Measurements from ENCODE around the gene KRT14.
"Not testable (repeated sequence)": the region's sequence is repeated elsewhere in the genome, so short reads cannot be mapped to it uniquely, and the experiment has no call there.

The KRT14 gene

GRCh38 chr17:41544491-41544892, 42.2 kb downstream of the KRT14 start:
- DNase-seq = no peak

- not testable (repeated sequence) for DNase-seq
Measured at GRCh38 chr17:41542786-41543185, 43.9 kb downstream of the KRT14 start.

- no peak for DNase-seq
Measured at GRCh38 chr17:41542357-41542756, 44.3 kb downstream of the KRT14 start.

- no peak for DNase-seq
Measured at GRCh38 chr17:41540921-41541625, 45.6 kb downstream of the KRT14 start.

GRCh38 chr17:41539979-41540701, 46.6 kb downstream of the KRT14 start:
- no peak for DNase-seq

- no peak for DNase-seq
Measured at GRCh38 chr17:41539071-41539492, 47.6 kb downstream of the KRT14 start.

GRCh38 chr17:41538565-41538991, 48.1 kb downstream of the KRT14 start:
- DNase-seq = no peak

GRCh38 chr17:41537990-41538389, 48.7 kb downstream of the KRT14 start:
- no peak for DNase-seq

GRCh38 chr17:41537614-41537954, 49.1 kb downstream of the KRT14 start:
- no peak for DNase-seq

- DNase-seq = no peak
Measured at GRCh38 chr17:41536741-41537613, 49.7 kb downstream of the KRT14 start.

- DNase-seq = no peak
Measured at GRCh38 chr17:41535764-41536481, 50.8 kb downstream of the KRT14 start.

- no peak for DNase-seq
Measured at GRCh38 chr17:41534899-41535546, 51.7 kb downstream of the KRT14 start.

GRCh38 chr17:41533613-41534012, 53.1 kb downstream of the KRT14 start:
- no peak for DNase-seq

- no peak for DNase-seq
Measured at GRCh38 chr17:41532947-41533570, 53.6 kb downstream of the KRT14 start.
